Endothelial cell of umbilical vein (primary cell): Measurements from ENCODE around the gene ADCY7. TPM values are rescaled to one million over a fixed set of nuclear protein-coding genes. Genes with fewer than 3 reads are reported as not detected.

ENCODE experiments used
- Bru-seq: library from RNA; stranded (reverse); fragments of 400-500 nt; gene quantifications from one replicate; lab custom pipeline; 2021; lab: Mats Ljungman, UMichigan
- BruChase-seq, 2 experiments: library from RNA; stranded (reverse); fragments of 400-500 nt; gene quantifications; one replicate each; lab custom pipeline; 2021; lab: Mats Ljungman, UMichigan
- BruUV-seq: library from RNA; stranded (reverse); fragments of 400-500 nt; replicated peaks from 2 replicates; lab custom pipeline; 2021; lab: Mats Ljungman, UMichigan
- CTCF ChIA-PET: fragments of 300-600, 350-600 bp; sonication (Branson Sonifier 250); formaldehyde crosslinking; loops from one replicate; lab custom pipeline; 2021; ENCODE audit warnings: antibody characterized with exemption, inconsistent platforms; lab: Charles Lee
- POLR2A ChIA-PET: fragments of 300-600, 350-600 bp; sonication (Branson Sonifier 250); formaldehyde crosslinking; loops from one replicate; lab custom pipeline; 2021; ENCODE audit warnings: antibody characterized with exemption, inconsistent platforms; lab: Charles Lee
- DNase-seq: peaks from one replicate; pipeline ENCODE4 v3.0.0-alpha.2; 2011; ENCODE audit warnings: low read depth, low spot score
- FAIRE-seq: peaks from 2 replicates; lab custom pipeline; 2011; peaks lifted over from hg19 to GRCh38; lab: Jason Lieb, UNC
- H2AFZ ChIP-seq: 2 replicates; pipeline ENCODE4 v1.6.0; 2012; ENCODE audit warnings: low read depth, low read length, control low read depth, inconsistent platforms
- H3K27ac ChIP-seq: 2 replicates; pipeline ENCODE4 v1.5.1; 2011; ENCODE audit warnings: low read depth, mild to moderate bottlenecking, control low read depth, low read length, moderate library complexity; ENCODE audit not compliant: insufficient read depth
- H3K27me3 ChIP-seq, 2 experiments: 2 replicates each; pipeline versions ENCODE4 v1.6.0 to v1.6.1; 2011; ENCODE audit warnings: low read length in 2 of 2, mixed read lengths in 1 of 2; ENCODE audit not compliant: control insufficient read depth in 2 of 2, insufficient read depth in 2 of 2
- H3K36me3 ChIP-seq, 2 experiments: 2 replicates in 1 of 2; 3 replicates in 1 of 2; pipeline ENCODE4 v1.5.1; 2011; ENCODE audit warnings: low read length in 2 of 2, mild to moderate bottlenecking in 1 of 2, moderate library complexity in 1 of 2; ENCODE audit not compliant: control insufficient read depth in 2 of 2, insufficient read depth in 2 of 2; ENCODE audit errors: extremely low read depth in 1 of 2
- H3K4me1 ChIP-seq: 3 replicates; pipeline ENCODE4 v1.5.1; 2011; ENCODE audit warnings: mild to moderate bottlenecking, low read length; ENCODE audit not compliant: control insufficient read depth, insufficient read depth; ENCODE audit errors: extremely low read depth
- H3K4me2 ChIP-seq: 2 replicates; pipeline ENCODE4 v1.6.1; 2011; ENCODE audit warnings: low read length, control low read depth, mixed read lengths; ENCODE audit not compliant: insufficient read depth
- H3K4me3 ChIP-seq, 3 experiments: fragments of 200-600 bp in 1 of 3; sonication (generic), shearing (Covaris generic) in 1 of 3; replicated peaks in 1 of 3; 2 replicates each; pipeline ENCODE4 v1.5.1; 2011 to 2016; ENCODE audit warnings: control low read depth in 3 of 3, low read length in 3 of 3, mild to moderate bottlenecking in 2 of 3, inconsistent platforms in 1 of 3, low read depth in 1 of 3, moderate library complexity in 1 of 3; ENCODE audit not compliant: insufficient read depth in 1 of 3
- H3K79me2 ChIP-seq: 2 replicates; pipeline ENCODE4 v1.6.0; 2012; ENCODE audit warnings: low read length, inconsistent platforms; ENCODE audit not compliant: control insufficient read depth, insufficient read depth
- H3K9ac ChIP-seq: replicated peaks from 2 replicates; pipeline ENCODE3; 2011; ENCODE audit warnings: low read length, control low read depth; ENCODE audit not compliant: insufficient read depth; ENCODE audit errors: extremely low read depth
- H3K9me1 ChIP-seq: replicated peaks from 3 replicates; pipeline ENCODE4 v1.6.0; 2011; ENCODE audit warnings: mild to moderate bottlenecking, low read length; ENCODE audit not compliant: control insufficient read depth, insufficient read depth; ENCODE audit errors: extremely low read depth
- H3K9me3 ChIP-seq: replicated peaks from 2 replicates; pipeline ENCODE4 v1.5.1; 2012; ENCODE audit warnings: low read length, inconsistent platforms; ENCODE audit not compliant: control insufficient read depth, insufficient read depth
- H4K20me1 ChIP-seq: replicated peaks from 2 replicates; pipeline ENCODE3; 2011; ENCODE audit warnings: mild to moderate bottlenecking, low read length; ENCODE audit not compliant: control insufficient read depth, insufficient read depth; ENCODE audit errors: extremely low read depth
- CTCF ChIP-seq, 2 donors: IDR thresholded peaks; 1 replicate in 1 of 2; 2 replicates in 1 of 2; pipeline ENCODE4 v1.5.1; 2011; ENCODE audit warnings: low read length in 2 of 2, mild to moderate bottlenecking in 2 of 2, moderate library complexity in 2 of 2, control low read depth in 1 of 2, inconsistent platforms in 1 of 2, low read depth in 1 of 2; ENCODE audit not compliant: insufficient read depth in 1 of 2; ENCODE audit errors: extremely low read depth in 1 of 2
- FOS ChIP-seq: IDR thresholded peaks from 2 replicates; pipeline ENCODE4 v1.6.1; 2011; ENCODE audit warnings: mild to moderate bottlenecking, low read length, moderate library complexity, borderline replicate concordance; ENCODE audit not compliant: insufficient read depth
- dilution Hi-C: fragments of 300-500 bp; cut with MboI; formaldehyde crosslinking; loops from one replicate; pipeline ENCODE4 v1.15.0; 2019; ENCODE audit warnings: low sequenced_read_pairs; ENCODE audit not compliant: extremely low pct_ligation_motif_present
- intact Hi-C: fragments of 100-400 bp; cut with micrococcal nuclease; formaldehyde crosslinking; loops from one replicate; pipeline ENCODE4 v1.10.0; 2022
- long read RNA-seq: library from polyadenylated mRNA; stranded (forward); transcript quantifications from one replicate; pipeline ENCODE4 v2.0.0, GENCODE V29; 2021
- polyA minus RNA-seq, 3 experiments: library from RNA; depleted of rRNA, polyadenylated mRNA; stranded (reverse); fragments of >200 nt; gene quantifications; 1 replicate in 1 of 3; 2 replicates in 2 of 3; pipeline ENCODE4 v1.2.3, GENCODE V29; 2011
- polyA plus RNA-seq, 4 experiments: library from polyadenylated mRNA; depleted of rRNA in 3 of 4; stranded (reverse) in 3 of 4; unstranded in 1 of 4; fragments of >200 nt; gene quantifications; 2 replicates each; pipeline versions ENCODE4 v1.2.1 to v1.2.3, GENCODE V29; 2011 to 2012; ENCODE audit warnings: missing spikeins in 1 of 4
- total RNA-seq: library from RNA; stranded (reverse); gene quantifications from 2 replicates; pipeline ENCODE4 v1.2.3, GENCODE V29; 2021

Gene ADCY7
- 9.3 and 9.7 TPM in 2 replicates for total RNA-seq
- 3.5 and 3.9 TPM in 2 replicates for polyA plus RNA-seq
- 1.7 and 2.3 TPM in 2 replicates for polyA plus RNA-seq (2011; cell fraction: cytosol; rRNA removed)
- 6.4 and 8.1 TPM in 2 replicates for polyA plus RNA-seq (2011; cell fraction: nucleus; rRNA removed)
- 11.3 and 26.4 TPM in 2 replicates for polyA plus RNA-seq (2012)
- polyA minus RNA-seq, result 9.0 and 12.6 TPM in 2 replicates
- 12.3 TPM for polyA minus RNA-seq (2011; cell fraction: cytosol; rRNA and poly(A)+ RNA removed)
- polyA minus RNA-seq (2011; cell fraction: nucleus; rRNA and poly(A)+ RNA removed), result 2.9 and 9.4 TPM in 2 replicates
- Bru-seq, nascent RNA, result percentile 32 among the genes with signal in this experiment
- percentile 37 among the genes with signal in this experiment for BruChase-seq, experiment 1, labeled RNA remaining after a 6-hour chase
- percentile 34 among the genes with signal in this experiment for BruChase-seq, experiment 2, labeled RNA remaining after a 2-hour chase
- long read RNA-seq, full-length matches to known transcripts, result 2 of 11 reads
- long read RNA-seq, partial matches to known transcripts, result 2 of 11 reads
- long read RNA-seq, other reads (novel, unspliced or antisense), result 7 of 11 reads

DNA sequence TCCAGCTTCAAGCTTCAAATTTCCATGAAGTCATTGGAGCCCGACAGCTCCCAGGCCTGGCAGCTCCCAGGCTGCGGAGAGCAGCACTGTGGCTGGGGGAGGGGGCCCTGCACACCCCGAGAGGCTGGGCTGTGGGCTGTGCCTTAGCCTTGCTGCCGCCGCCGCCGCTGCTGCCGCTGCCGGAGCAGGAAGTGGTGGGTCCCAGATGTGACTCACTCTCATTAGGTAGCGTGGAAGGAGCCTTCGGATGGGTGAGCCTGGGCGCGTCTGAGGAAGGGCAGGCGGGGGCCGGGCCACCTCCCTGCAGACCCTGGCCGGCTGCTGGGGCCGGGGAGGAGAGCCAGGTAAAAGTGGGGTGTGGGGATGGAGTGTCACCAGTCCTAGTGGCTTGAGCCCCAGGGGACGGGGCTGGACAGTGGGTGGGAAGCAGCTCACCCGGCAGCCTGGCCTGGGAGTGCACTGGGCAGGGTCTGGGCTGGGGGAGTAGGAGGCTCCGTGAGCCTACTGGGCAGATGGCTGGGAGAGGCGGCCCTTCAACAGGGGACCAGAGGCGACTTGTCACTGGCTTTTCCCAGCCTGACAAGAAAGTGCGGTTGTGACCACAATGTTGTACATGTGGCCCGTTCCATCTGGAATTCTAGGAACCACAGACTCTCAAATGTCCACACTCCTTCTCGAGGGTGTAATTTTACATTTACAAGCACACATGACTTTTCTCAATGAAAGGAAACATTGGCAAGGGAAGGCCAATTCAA is at the start of gene ADCY7:
Gene ADCY7 (plus strand): TSS at position 215 of the 755 bp plus-strand sequence. CDS start 21,629 bp downstream, outside the sequence.
- Histone ChIP-seq H3K9me3 (no peaks in the 10 kb centered on the region), H3K9me1 (no peaks in the 10 kb centered on the region), H3K27me3 (no peaks in the 10 kb centered on the region), H3K36me3 (no peaks in the 10 kb centered on the region), H3K4me1 (peaks cover 14% of the 10 kb centered on the region), H3K4me3 (peak within 1 kb of the TSS in 1 of 3 experiments; percentile 13), H3K4me2 (peak within 1 kb of the TSS; percentile 56), H2AFZ (peak within 1 kb of the TSS; percentile 92), H3K79me2 (no peaks in the 10 kb centered on the region), H3K9ac (peak within 1 kb of the TSS; percentile 4), H3K27ac (peak within 1 kb of the TSS; percentile 43), H4K20me1 (no peaks in the 10 kb centered on the region)
- ChIA-PET POLR2A (no interaction called here), CTCF (interaction anchor here (0.6 to 1.1 kb wide), 2 partner anchors 13 to 399 kb away, joined by 3 read pairs; no protein-coding TSS in a partner anchor)
- DNase-seq (peak; percentile 38), FAIRE-seq (no peak)
- dilution Hi-C loops (no loop called here), intact Hi-C loops (loop anchor here (1.0 to 5.0 kb wide), 2 partner anchors 21 to 101 kb away; partner anchors contain the start of gene BRD7)
- no TSS peak for BruUV-seq
- TF ChIP-seq FOS, result peak; percentile 47
- no peak for TF ChIP-seq CTCF (IDR thresholded peaks at IDR 0.05; ENCODE audit: extremely low read depth in 1 of 2, insufficient read depth in 1 of 2, low read depth in 1 of 2, low read length in 2 of 2)
